ENCODE measurements around the gene CALM1. TPM values are rescaled to one million over a fixed set of nuclear protein-coding genes. Genes with fewer than 3 reads are reported as not detected.

The CALM1 gene
- polyA plus RNA-seq, 1 experiment: 251 TPM

DNA sequence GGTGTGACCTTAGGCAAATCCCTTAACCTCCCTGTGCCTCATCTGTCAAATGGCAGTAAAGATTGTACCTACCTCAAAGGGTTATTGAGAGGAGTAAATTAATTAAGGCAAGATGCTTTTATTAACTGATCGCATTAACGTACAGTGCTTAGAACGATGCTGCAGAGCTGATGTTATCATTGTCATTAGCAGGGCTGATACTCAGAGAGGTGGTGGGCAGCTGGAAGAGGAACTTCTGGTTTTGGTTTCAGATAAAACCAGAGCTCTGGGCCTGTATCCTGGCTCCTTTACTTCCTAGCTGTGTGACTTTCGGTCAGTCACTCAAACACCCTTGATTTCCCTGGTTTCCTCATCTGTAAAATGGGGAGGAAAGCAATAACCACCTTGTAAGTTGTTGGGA, 55.1 kb downstream of the CALM1 start:
- Histone ChIP-seq H3K4me3 (ENCODE audit: low read depth, low read length) (no peak overlapping the region), H3K27me3 (ENCODE audit: control insufficient read depth, insufficient read depth, low read length) (peaks cover 2% of the 10 kb centered on the region; the same call in 1 of the 2 replicates), H3K36me3 (ENCODE audit: control insufficient read depth, insufficient read depth, low read length) (no peaks in the 10 kb centered on the region)
- ChIA-PET CTCF (no interaction called here), POLR2A (no interaction called here)
- DNase-seq (ENCODE audit: low read depth): no peak
- TF ChIP-seq, protein P1, sequence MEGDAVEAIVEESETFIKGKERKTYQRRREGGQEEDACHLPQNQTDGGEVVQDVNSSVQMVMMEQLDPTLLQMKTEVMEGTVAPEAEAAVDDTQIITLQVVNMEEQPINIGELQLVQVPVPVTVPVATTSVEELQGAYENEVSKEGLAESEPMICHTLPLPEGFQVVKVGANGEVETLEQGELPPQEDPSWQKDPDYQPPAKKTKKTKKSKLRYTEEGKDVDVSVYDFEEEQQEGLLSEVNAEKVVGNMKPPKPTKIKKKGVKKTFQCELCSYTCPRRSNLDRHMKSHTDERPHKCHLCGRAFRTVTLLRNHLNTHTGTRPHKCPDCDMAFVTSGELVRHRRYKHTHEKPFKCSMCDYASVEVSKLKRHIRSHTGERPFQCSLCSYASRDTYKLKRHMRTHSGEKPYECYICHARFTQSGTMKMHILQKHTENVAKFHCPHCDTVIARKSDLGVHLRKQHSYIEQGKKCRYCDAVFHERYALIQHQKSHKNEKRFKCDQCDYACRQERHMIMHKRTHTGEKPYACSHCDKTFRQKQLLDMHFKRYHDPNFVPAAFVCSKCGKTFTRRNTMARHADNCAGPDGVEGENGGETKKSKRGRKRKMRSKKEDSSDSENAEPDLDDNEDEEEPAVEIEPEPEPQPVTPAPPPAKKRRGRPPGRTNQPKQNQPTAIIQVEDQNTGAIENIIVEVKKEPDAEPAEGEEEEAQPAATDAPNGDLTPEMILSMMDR (IDR thresholded peaks at IDR 0.05; ENCODE audit: insufficient read depth, low read depth, low read length): no peak

DNA sequence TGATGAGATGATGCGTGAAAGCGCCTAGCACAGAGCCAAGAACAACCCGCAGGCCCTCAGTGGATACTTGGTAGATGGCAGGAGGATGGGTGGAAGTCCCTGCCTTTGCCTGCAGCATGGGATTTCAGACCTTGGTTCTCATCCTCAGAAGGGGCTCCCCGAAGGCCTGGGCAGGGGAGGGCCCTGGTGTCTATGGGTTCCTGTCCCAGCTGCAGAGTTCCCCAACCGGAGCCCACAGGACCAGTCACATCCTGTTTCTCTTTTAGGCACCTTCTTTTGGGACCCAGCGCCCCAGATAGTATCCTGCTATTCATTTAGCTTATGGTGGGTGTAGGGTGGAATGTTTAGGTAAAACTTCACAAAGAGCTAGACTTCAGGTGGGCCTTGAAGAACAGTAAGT, 55.5 kb downstream of the CALM1 start:
- TF ChIP-seq, protein P1 (IDR thresholded peaks at IDR 0.05; ENCODE audit: insufficient read depth, low read depth, low read length): no peak
- no peak for DNase-seq (ENCODE audit: low read depth)
- peaks cover 2% of the 10 kb centered on the region; the same call in 1 of the 2 replicates for H3K27me3 ChIP-seq (ENCODE audit: control insufficient read depth, insufficient read depth, low read length)
- no peaks in the 10 kb centered on the region for H3K36me3 ChIP-seq (ENCODE audit: control insufficient read depth, insufficient read depth, low read length)
- no peak overlapping the region for H3K4me3 ChIP-seq (ENCODE audit: low read depth, low read length)
- ChIA-PET POLR2A (no interaction called here), CTCF (no interaction called here)

DNA sequence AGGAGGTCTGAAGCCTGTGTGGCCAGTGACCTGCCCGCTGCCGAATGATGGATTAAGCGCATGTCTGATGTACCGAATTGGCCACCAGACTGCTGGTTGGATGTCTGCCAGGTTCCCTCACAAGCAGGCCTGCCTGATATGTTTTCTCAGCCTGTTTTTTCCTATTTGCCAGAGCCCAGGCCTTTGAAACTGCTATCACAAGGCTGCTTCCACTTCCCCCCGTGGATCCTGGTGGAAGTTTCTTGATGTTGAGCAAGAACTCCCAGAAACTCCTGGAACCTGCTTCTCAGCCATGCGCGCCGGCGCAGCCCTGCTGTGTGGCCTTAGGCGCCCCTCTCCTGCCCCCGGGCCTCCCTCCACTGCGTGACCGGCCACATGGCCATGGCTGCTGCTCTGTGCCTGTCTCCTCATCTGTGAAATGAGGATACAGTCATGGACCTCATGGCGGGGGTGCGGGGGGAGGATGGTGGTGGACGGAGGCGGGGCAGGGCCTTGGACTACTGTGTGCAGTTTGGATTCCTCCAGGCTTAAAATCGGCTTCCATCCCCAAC, 56.6 kb downstream of the CALM1 start:
- POLR2A ChIA-PET: no interaction called here

DNA sequence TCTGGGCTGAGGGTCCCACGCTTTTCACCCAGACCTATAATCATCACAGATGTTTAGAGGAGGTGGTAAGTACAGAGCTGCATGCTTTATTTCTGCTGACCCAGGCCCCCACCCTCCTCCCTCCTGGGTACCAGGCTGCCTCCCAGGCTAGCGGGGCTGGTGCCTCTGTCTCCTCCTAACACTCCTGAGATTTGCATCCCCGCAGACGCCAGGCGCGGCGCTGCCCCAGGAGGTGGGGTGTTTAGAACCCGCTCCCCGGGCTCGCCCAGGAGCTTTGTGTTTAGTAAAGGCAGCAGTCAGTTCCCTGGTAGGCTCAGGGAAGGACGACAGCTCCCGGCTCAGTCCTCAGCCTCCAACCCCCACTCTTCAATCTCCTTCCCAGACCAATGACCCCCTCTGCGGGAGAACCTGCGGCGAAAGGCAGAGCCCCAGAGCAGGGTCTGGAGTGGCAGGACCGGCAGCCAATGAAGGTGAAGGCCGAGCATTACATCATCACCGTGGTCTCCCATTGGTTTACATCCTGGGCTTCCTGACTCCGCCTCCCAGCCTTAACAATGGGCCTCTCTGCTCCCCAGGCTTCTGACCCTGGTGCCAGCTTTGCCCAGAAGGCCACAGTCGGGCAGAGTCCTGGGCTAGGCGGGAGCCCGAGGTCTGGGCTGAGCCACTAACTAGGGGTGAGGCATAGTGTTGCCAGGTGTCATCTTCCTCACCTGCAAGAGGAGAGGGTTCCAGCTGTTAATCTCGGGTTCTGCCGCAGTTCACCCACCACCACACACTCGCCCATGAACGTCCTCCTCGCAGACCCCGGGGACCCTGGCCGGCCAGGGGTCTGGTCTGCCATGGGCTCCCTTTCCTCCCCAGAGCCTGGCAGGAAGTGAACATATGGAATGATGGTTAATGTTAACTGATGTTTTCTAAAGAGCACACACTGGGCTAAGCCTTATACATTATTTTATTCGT, 57.5 kb downstream of the CALM1 start:
- Histone ChIP-seq H3K27me3 (ENCODE audit: control insufficient read depth, insufficient read depth, low read length) (peaks cover 2% of the 10 kb centered on the region; the same call in 1 of the 2 replicates), H3K36me3 (ENCODE audit: control insufficient read depth, insufficient read depth, low read length) (no peaks in the 10 kb centered on the region), H3K4me3 (ENCODE audit: low read depth, low read length) (peak overlapping the region; percentile 33)
- CTCF ChIA-PET: interaction anchor here (0.6 to 1.0 kb wide), 2 partner anchors 11 to 718 kb away, joined by 3 read pairs; no protein-coding TSS in a partner anchor
- peak; percentile 5 for DNase-seq (ENCODE audit: low read depth)
- TF ChIP-seq, protein P1 (IDR thresholded peaks at IDR 0.05; ENCODE audit: insufficient read depth, low read depth, low read length): no peak
- POLR2A ChIA-PET: no interaction called here

More for the DNA sequence above, 56.6 kb downstream of the CALM1 start:
- Histone ChIP-seq H3K27me3 (ENCODE audit: control insufficient read depth, insufficient read depth, low read length) (peaks cover 2% of the 10 kb centered on the region; the same call in 1 of the 2 replicates), H3K4me3 (ENCODE audit: low read depth, low read length) (no peak overlapping the region), H3K36me3 (ENCODE audit: control insufficient read depth, insufficient read depth, low read length) (no peaks in the 10 kb centered on the region)
- TF ChIP-seq, protein P1 (IDR thresholded peaks at IDR 0.05; ENCODE audit: insufficient read depth, low read depth, low read length): no peak
- CTCF ChIA-PET: interaction anchor here (0.6 kb wide), 1 partner anchor 719 kb away, joined by 3 read pairs; no protein-coding TSS in a partner anchor
- no peak for DNase-seq (ENCODE audit: low read depth)

DNA sequence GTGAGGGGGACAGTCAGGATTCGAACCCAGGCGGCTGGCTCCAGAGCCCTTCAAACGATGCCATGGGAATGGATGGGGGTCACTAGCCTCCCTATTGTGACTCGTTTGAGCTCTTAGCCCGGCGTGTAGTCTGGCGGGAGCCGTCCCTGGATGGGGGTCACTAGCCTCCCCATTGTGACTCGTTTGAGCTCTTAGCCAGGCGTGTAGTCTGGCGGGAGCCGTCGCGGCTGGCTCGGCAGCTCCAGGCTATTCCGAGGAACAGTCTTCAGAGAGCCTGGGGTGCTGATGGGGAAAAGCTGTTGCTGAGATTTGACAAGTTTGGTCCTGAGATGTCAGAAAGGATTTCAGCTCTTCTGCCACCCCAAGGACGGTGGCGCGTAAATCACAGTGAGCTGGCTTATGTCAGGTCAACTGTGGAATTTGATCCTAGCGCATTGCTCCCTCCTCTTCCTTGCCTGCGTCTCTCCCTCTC, 58.3 kb downstream of the CALM1 start:
- POLR2A ChIA-PET: interaction anchor here (0.6 kb wide), 1 partner anchor 153 kb away, joined by 4 read pairs; no protein-coding TSS in a partner anchor
- TF ChIP-seq, protein P1 (IDR thresholded peaks at IDR 0.05; ENCODE audit: insufficient read depth, low read depth, low read length): no peak
- peaks cover 2% of the 10 kb centered on the region; the same call in 1 of the 2 replicates for H3K27me3 ChIP-seq (ENCODE audit: control insufficient read depth, insufficient read depth, low read length)
- no peaks in the 10 kb centered on the region for H3K36me3 ChIP-seq (ENCODE audit: control insufficient read depth, insufficient read depth, low read length)
- CTCF ChIA-PET: interaction anchor here (1.0 kb wide), 1 partner anchor 12 kb away, joined by 3 read pairs; no protein-coding TSS in a partner anchor
- no peak overlapping the region for H3K4me3 ChIP-seq (ENCODE audit: low read depth, low read length)
- DNase-seq (ENCODE audit: low read depth): no peak

All from BJ (cell line).